GM18951 (cell line): Measurements from ENCODE around the gene DNAJB11.

Experiments
- POLR2A ChIP-seq: IDR thresholded peaks from 4 replicates; pipeline ENCODE4 v1.6.1; 2011; ENCODE audit warnings: mild to moderate bottlenecking; ENCODE audit not compliant: insufficient read length, insufficient read depth; ENCODE audit errors: extremely low read depth
- in situ Hi-C: fragments of 300-500 bp; cut with MboI; formaldehyde crosslinking; loops from one replicate; pipeline ENCODE4 v1.12.0; 2022; ENCODE audit warnings: low sequenced_read_pairs, mixed read lengths, inconsistent platforms; ENCODE audit not compliant: unreplicated experiment

The DNAJB11 gene

DNA sequence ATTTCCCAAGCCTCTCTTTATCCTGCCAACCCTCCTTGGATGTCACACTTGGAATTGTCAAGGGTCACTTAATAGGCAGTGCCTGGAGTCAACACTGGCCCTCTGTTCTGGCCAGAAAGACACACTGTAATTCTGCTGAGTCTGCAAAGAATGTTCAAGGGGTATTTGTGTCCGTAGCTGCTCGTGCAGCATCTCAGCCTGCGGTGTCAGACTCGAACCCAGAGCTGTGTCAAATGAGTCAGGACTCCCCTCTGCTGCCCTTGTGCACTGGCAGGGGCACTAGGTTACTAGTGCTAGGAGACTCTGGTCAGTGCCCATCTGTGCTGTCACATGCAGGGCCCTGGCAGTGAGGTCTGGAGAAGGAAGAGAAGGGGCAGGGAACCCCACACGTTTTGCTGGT lies 41.5 kb downstream of the DNAJB11 start:
- no peak for TF ChIP-seq POLR2A
- in situ Hi-C loops, result loop anchor here (25.0 kb wide), 2 partner anchors 200 to 550 kb away; partner anchors contain the start of gene RFC4

DNA sequence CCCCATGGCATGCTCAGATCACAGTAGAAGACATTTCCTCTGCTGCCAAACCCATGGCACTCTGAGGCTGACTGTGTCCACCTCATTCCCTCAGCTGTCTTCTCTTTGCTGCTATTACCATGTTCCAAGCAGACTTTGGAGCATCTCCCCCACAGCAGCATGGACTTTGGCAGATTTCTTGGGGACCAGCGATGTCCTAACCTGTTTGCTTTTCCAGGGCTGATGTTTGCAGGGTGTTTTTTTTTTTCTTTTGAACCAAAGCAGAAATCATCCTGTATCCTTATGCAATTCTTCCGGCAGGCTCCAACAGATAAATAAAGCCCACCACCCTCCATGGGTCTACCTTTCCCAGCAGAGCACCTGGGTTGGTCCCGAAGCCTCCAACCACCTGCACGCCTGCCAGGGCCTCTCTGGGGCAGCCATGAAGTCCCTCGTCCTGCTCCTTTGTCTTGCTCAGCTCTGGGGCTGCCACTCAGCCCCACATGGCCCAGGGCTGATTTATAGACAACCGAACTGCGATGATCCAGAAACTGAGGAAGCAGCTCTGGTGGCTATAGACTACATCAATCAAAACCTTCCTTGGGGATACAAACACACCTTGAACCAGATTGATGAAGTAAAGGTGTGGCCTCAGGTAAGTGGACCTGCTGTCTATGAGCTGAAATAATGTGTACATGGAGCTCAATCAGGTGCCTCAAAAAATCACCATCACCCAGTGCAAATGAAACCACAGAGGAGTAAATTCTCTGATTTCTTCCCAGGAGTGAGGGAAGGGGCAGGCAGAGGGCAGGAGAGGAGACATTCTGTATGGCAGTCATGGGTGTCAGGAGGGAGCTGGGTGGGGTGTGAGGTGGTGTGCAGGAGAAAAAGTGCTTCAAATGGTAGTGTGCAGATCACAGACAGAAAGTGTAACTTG lies 42.5 kb downstream of the DNAJB11 start, which contains the start of gene AHSG:
AHSG (plus strand) TSS at position 340 of the 916 bp plus-strand sequence; CDS start at position 422, 82 bp downstream.
- no peak for TF ChIP-seq POLR2A
- in situ Hi-C loops, result loop anchor here (25.0 kb wide), 2 partner anchors 199 to 549 kb away; partner anchors contain the start of gene RFC4

DNA sequence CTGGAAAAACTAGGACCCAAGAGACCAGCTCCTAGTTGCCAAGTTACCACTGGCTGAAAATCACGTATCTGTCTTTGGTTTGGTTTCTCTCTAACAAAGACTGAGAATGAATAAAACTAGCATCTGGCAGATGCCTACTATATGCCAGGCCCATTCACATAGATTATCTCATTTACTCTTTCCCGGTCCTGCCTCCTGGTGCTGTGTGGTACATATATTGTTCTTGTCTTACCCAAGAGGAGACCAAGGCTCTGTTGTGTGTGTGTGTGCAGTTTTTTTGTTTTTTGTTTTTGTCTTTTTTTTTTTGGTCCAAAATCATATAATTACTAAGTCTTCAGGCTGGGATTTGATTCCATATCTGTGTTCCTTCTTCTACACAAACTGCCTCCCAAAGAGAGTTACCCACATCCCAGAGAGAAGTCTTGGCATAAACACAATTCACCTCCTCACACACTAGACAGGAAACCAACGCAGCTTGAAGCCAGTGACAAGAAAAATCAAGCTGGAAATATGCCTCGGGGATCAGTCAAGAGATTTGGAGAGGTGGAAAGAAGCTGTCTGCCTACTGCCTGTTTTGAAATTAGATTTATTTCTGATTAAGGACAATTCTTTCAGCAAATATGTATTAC lies 43.2 kb downstream of the DNAJB11 start:
- in situ Hi-C loops, result loop anchor here (25.0 kb wide), 2 partner anchors 199 to 549 kb away; partner anchors contain the start of gene RFC4
- no peak for TF ChIP-seq POLR2A

DNA sequence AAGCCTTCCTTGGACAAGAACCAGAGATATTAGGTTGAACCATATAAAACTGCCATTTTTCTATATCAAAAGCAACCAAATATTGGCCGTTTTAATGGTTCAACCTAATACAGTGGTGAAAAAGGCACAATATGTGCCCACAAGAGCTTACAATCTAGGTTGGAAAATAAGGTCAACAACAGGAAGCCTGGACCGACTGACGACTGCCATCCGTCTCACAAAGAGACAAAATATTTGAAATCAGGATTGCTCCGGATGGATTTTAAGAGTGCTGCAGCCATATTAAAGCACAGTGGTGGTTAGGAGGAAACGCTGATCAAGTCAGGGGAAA lies 43.7 kb downstream of the DNAJB11 start:
- in situ Hi-C loops, result loop anchor here (25.0 kb wide), 2 partner anchors 198 to 548 kb away; partner anchors contain the start of gene RFC4
- TF ChIP-seq POLR2A, result no peak

DNA sequence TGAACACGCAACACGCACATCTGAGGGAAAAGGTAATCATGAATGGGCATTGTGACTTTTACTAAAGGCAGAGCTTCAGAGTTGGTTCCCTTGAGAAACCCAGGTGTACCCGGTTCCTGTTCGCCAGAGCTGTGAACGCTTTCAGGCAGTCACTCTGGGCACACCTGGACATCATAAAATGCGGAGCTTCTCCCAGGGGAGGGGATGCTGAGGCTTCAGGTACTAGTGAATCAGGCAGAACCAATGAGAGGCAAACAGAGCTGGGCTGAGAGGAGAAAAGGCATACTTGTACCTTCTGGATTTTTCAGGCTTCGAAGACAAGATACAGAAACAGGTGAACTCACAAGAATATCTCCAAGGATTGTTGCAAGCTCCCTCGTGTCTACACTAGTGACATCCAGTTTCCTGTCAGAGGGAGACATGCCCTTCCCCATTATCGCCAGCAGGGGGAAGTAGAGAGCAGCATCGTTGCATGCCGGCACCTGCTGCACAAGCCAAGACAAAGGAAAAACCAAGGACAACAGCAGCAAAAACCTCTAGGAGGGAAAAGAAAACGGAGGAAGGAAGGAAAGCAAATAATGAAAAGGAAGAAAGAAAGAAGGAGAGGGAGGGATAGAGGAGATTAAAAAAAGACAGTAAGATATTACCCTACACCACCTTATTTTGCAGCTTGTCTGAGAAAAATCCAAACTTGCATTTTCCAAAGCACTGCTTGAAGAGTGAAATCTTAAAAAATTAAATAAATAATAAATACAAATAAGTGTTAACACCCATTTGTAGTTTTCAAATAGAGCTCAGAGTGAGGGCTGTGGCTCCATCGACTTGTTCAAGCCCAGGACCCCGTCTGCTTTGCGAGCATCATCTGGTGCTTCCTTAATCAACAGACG lies 44.3 kb downstream of the DNAJB11 start:
- TF ChIP-seq POLR2A, result no peak
- in situ Hi-C loops, result loop anchor here (25.0 kb wide), 2 partner anchors 197 to 547 kb away; partner anchors contain the start of gene RFC4

DNA sequence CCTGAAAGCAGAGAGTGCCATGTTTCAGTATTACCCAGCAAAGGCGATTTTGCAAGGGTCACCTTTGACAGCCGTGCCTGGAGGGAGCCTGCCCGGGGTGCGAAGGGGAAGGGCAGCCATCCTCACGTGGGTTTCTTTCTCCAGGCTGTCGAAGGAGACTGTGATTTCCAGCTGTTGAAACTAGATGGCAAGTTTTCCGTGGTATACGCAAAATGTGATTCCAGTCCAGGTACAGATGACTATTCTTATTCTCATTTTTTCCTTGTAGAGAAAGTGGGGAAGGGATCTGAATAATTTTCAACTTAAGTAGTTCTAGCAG lies 45.7 kb downstream of the DNAJB11 start:
- no peak for TF ChIP-seq POLR2A
- in situ Hi-C loops, result loop anchor here (25.0 kb wide), 2 partner anchors 196 to 546 kb away; partner anchors contain the start of gene RFC4

DNA sequence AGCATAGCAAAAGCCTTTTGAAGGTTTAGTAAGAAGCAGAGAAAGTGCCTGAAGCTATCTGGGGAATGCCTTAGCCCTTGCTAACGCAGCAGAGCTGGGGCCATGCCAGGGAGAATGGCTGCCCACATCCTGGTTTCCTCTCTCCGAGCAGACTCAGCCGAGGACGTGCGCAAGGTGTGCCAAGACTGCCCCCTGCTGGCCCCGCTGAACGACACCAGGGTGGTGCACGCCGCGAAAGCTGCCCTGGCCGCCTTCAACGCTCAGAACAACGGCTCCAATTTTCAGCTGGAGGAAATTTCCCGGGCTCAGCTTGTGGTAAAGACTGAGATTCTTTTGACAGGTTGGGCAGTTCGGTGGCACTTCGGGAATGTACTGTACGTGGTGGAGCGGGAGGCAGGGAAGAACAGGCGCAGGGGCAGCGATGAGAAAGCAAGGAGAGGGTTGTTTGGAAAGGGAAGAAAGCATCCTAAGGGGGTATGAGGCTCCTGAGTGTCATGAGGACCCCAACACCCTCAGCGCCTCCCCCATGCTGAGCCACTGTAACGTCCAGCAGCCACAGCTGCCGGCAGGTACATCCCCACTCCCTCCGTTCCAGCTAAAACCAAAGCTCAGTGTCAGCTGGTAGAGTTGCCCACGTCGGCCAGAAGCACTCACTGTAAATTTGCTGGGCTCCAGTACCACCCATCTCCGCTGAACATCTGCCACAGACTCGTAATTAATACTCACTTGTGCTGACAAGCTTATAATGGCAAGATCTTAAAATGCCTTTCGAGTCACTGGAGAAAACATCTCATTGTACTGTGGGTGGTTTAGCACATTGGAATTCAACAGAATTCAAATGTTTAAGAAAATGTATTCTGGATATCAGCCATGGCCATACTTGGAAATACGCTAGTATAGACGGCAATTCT lies 46.8 kb downstream of the DNAJB11 start:
- in situ Hi-C loops, result loop anchor here (25.0 kb wide), 2 partner anchors 195 to 545 kb away; partner anchors contain the start of gene RFC4
- no peak for TF ChIP-seq POLR2A

DNA sequence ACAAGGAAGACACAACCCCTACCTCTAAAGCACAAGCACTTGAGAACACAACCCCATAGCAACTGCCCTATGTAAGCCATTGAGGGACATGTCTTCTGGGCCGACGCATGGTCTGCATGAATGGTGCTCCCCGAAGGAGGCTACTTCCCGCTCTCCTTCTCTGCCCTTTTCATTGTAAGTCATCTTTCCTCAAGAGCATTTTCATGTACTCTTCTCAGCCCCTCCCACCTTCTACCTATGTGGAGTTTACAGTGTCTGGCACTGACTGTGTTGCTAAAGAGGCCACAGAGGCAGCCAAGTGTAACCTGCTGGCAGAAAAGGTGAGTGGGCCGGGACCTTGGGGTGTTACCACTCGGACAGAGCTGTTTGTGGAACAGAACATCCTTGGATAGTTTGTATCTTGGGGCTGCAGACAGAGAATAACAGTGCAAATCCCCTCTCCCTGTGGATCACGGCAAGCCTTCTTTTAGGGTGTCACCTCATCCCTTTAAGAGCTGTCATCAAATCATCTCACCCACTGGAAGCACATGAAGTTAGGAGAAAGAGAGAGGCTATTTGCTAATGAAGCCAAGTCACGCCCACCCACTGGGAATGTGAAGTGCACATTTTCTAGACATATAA lies 47.9 kb downstream of the DNAJB11 start:
- in situ Hi-C loops, result loop anchor here (25.0 kb wide), 2 partner anchors 194 to 544 kb away; partner anchors contain the start of gene RFC4
- TF ChIP-seq POLR2A, result no peak

DNA sequence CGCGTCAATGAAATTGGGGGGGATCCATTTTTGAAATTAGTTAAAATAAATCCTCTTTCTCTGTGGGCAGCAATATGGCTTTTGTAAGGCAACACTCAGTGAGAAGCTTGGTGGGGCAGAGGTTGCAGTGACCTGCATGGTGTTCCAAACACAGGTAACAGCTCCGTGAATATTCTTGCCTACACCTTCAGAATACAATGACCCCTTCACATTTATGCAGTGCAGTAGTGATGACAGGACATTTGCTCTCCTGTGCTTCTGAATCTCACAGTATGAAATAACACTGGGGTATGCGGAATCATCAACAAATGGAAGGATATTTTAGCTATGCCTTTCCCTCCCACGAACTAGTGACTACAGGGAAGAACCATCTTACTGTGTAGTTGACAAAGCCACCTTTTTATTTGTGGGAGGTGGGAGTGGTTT lies 49.3 kb downstream of the DNAJB11 start:
- TF ChIP-seq POLR2A, result no peak
- in situ Hi-C loops, result loop anchor here (25.0 kb wide), 2 partner anchors 193 to 543 kb away; partner anchors contain the start of gene RFC4

DNA sequence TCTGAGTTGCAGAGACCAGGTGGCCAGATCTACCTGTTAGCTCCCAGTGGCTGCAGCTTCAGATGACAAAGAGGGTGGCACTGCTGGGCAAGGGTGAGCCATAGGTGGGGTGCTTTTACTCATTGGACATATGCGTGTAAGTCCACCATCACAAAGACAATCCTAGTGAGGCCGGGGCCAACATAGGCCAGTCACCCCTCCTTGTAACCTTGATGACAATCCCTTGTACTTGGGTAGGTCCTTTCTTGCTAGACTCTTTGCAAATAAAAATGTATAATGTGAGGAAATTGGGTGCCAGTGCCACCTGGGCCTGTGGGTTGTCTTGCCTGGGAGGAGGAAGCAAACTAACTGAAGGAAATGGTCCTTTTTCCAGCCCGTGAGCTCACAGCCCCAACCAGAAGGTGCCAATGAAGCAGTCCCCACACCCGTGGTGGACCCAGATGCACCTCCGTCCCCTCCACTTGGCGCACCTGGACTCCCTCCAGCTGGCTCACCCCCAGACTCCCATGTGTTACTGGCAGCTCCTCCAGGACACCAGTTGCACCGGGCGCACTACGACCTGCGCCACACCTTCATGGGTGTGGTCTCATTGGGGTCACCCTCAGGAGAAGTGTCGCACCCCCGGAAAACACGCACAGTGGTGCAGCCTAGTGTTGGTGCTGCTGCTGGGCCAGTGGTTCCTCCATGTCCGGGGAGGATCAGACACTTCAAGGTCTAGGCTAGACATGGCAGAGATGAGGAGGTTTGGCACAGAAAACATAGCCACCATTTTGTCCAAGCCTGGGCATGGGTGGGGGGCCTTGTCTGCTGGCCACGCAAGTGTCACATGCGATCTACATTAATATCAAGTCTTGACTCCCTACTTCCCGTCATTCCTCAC lies 49.9 kb downstream of the DNAJB11 start:
- no peak for TF ChIP-seq POLR2A
- in situ Hi-C loops, result loop anchor here (25.0 kb wide), 2 partner anchors 192 to 542 kb away; partner anchors contain the start of gene RFC4
